Colonic mucosa (tissue), 4 donors: Measurements from ENCODE around the gene PAPPA. TPM values are rescaled to one million over a fixed set of nuclear protein-coding genes. Genes with fewer than 3 reads are reported as not detected.

Experiments used
- DNase-seq: peaks from one replicate; pipeline ENCODE4 v3.0.0-alpha.2; 2020
- H3K27ac ChIP-seq: fragments of 200-600 bp; one replicate; pipeline ENCODE4 v1.8.0; 2021
- H3K27me3 ChIP-seq: fragments of 200-600 bp; one replicate; pipeline ENCODE4 v1.8.0; 2021
- H3K36me3 ChIP-seq: fragments of 200-600 bp; one replicate; pipeline ENCODE4 v1.8.0; 2021
- H3K4me1 ChIP-seq: fragments of 200-600 bp; one replicate; pipeline ENCODE4 v1.8.0; 2021; ENCODE audit warnings: mild to moderate bottlenecking
- H3K4me3 ChIP-seq: fragments of 200-600 bp; one replicate; pipeline ENCODE4 v1.8.0; 2021
- H3K9ac ChIP-seq, 2 donors: one replicate each; pipeline ENCODE4 v1.7.0; 2013; ENCODE audit warnings: control low read depth in 2 of 2, low read depth in 2 of 2, low read length in 2 of 2
- H3K9me3 ChIP-seq: fragments of 200-600 bp; one replicate; pipeline ENCODE4 v1.8.0; 2021
- intact Hi-C: fragments of 100-400 bp; cut with DNase I; formaldehyde crosslinking; loops from one replicate; pipeline ENCODE4 v1.14.1; 2022
- total RNA-seq, 2 donors: library from RNA; stranded (reverse); fragmentation: NEBNext Ultra II Directional in 1 of 2; extraction: Animal tissue kit (Norgen Biotek cat#: 25700) in 1 of 2; gene quantifications; one replicate each; pipeline ENCODE4 v1.2.1, GENCODE V29; 2021
- TF ChIP-seq, protein P1 (sequence below): fragments of 200-600 bp; IDR thresholded peaks from one replicate; pipeline ENCODE4 v1.8.0; 2022; ENCODE audit warnings: antibody characterized with exemption, mild to moderate bottlenecking
- donor health status: healthy.
- donor health status: DM: no; HTN: no; CAD: no.
- donor health status: DM: no; HTN: no; CAD: no.

Gene PAPPA
- total RNA-seq, 2 donors from 2014 or later: 0.99 to 1.2 TPM

DNA sequence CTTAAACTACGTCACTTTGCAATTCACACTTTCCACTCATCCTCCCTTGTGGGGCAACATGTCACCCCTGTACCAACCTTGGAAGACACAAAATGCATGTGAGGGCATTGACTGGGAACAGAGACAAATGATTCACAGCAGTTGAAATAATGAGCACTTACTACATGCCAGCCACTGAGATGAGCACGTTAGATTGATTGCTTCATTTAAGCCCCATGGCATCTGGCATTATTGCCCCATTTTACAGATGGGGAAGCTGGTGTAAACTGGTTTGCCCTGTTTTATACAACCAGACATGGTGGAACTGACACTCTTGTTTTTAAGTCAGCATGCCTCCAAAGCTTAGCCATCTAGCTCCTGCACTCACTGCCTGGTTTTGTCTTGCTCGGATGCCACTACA is 204.7 kb downstream of the PAPPA start:
- Histone ChIP-seq H3K9me3 (no peaks in the 10 kb centered on the region), H3K27ac (no peak overlapping the region), H3K4me1 (no peaks in the 10 kb centered on the region), H3K27me3 (no peaks in the 10 kb centered on the region), H3K9ac (no peak overlapping the region), H3K36me3 (no peaks in the 10 kb centered on the region), H3K4me3 (no peak overlapping the region)
- intact Hi-C loops: no loop called here
- TF ChIP-seq, protein P1, sequence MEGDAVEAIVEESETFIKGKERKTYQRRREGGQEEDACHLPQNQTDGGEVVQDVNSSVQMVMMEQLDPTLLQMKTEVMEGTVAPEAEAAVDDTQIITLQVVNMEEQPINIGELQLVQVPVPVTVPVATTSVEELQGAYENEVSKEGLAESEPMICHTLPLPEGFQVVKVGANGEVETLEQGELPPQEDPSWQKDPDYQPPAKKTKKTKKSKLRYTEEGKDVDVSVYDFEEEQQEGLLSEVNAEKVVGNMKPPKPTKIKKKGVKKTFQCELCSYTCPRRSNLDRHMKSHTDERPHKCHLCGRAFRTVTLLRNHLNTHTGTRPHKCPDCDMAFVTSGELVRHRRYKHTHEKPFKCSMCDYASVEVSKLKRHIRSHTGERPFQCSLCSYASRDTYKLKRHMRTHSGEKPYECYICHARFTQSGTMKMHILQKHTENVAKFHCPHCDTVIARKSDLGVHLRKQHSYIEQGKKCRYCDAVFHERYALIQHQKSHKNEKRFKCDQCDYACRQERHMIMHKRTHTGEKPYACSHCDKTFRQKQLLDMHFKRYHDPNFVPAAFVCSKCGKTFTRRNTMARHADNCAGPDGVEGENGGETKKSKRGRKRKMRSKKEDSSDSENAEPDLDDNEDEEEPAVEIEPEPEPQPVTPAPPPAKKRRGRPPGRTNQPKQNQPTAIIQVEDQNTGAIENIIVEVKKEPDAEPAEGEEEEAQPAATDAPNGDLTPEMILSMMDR: no peak
- no peak for DNase-seq

DNA sequence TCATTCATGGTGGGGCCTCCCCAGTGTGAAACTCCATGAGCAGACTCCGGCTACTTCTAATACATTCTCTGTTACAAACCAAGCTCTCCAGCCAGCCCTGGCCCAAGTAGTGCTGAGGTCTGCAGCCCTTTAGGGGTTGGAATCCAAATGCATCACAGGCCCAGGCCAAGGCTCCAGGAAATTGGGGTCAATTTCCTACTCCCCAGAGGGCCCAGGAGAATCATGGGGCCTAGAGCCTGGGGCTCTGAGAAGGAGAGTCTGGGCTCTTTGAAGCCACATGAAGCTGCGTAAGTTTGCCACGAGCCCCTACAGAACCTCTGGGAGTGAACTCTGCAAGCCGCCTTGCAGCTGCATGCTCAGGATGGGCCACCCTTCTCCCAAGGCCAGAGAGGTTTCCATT is 206.4 kb downstream of the PAPPA start:
- no peak overlapping the region for H3K27ac ChIP-seq
- DNase-seq: no peak
- no peaks in the 10 kb centered on the region for H3K27me3 ChIP-seq
- H3K4me3 ChIP-seq: no peak overlapping the region
- TF ChIP-seq, protein P1: no peak
- intact Hi-C loops: loop anchor here (10.0 kb wide), 1 partner anchor 65 kb away; no protein-coding TSS in a partner anchor
- H3K4me1 ChIP-seq: no peaks in the 10 kb centered on the region
- H3K36me3 ChIP-seq: no peaks in the 10 kb centered on the region
- no peaks in the 10 kb centered on the region for H3K9me3 ChIP-seq
- no peak overlapping the region for H3K9ac ChIP-seq

- intact Hi-C loops: loop anchor here (10.0 kb wide), 1 partner anchor 64 kb away; no protein-coding TSS in a partner anchor
- TF ChIP-seq, protein P1: no peak
- Histone ChIP-seq H3K27ac (no peak overlapping the region), H3K4me1 (no peaks in the 10 kb centered on the region), H3K9me3 (no peaks in the 10 kb centered on the region), H3K36me3 (no peaks in the 10 kb centered on the region), H3K4me3 (no peak overlapping the region), H3K9ac (no peak overlapping the region), H3K27me3 (no peaks in the 10 kb centered on the region)
- no peak for DNase-seq
Observed at GRCh38 chr9:116360989-116361388, 207.4 kb downstream of the PAPPA start.

DNA sequence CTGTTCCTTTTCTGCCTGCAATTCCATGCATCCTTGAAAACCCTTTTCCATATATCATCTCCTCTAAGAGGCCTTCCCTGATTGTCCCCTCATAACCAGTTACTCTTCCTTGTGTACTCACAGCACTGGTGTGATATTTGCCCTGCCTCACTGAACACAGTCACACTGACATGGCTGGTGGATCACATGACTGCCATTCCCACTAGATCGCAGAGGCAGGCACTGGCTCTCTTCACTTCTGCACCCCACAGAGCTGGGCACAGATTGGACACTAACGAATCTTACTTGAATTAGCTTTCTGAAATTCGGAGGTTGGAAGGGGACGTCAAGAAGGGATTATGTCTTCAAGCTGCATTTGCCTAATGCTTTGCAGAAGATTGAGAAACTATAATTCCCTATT is 208.0 kb downstream of the PAPPA start:
- H3K9me3 ChIP-seq: no peaks in the 10 kb centered on the region
- no peak for DNase-seq
- H3K27me3 ChIP-seq: no peaks in the 10 kb centered on the region
- H3K9ac ChIP-seq: no peak overlapping the region
- TF ChIP-seq, protein P1: no peak
- no peaks in the 10 kb centered on the region for H3K36me3 ChIP-seq
- no peaks in the 10 kb centered on the region for H3K4me1 ChIP-seq
- no peak overlapping the region for H3K4me3 ChIP-seq
- no peak overlapping the region for H3K27ac ChIP-seq
- intact Hi-C loops: loop anchor here (10.0 kb wide), 1 partner anchor 63 kb away; no protein-coding TSS in a partner anchor

DNA sequence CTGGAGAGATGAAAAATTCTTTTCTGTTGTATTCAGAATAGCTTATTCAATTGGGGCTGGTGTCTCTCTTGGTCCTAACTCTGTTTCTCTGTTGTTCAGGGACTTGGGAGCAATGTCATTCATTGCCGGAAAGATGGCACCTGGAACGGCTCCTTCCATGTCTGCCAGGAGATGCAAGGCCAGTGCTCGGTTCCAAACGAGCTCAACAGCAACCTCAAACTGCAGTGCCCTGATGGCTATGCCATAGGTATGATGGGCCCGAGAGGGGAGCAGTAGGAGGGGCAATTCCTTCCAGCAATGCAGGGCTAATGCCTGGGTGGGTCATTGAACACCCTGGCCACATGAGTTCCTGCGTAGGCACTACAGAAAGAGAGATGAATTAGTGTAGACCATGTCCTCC is 208.9 kb downstream of the PAPPA start:
- Histone ChIP-seq H3K9ac (no peak overlapping the region), H3K4me3 (no peak overlapping the region), H3K27me3 (no peaks in the 10 kb centered on the region), H3K4me1 (no peaks in the 10 kb centered on the region), H3K36me3 (no peaks in the 10 kb centered on the region), H3K27ac (no peak overlapping the region), H3K9me3 (no peaks in the 10 kb centered on the region)
- intact Hi-C loops: loop anchor here (10.0 kb wide), 1 partner anchor 62 kb away; no protein-coding TSS in a partner anchor
- TF ChIP-seq, protein P1: no peak
- no peak for DNase-seq
